BJ (cell line): Measurements from ENCODE around the gene ADAMTS10. TPM values are rescaled to one million over a fixed set of nuclear protein-coding genes. Genes with fewer than 3 reads are reported as not detected.

ENCODE experiments used
- CTCF ChIA-PET: fragments of 350-600 bp; formaldehyde crosslinking; extraction: SDS; loops from one replicate; lab custom pipeline; 2021; ENCODE audit warnings: antibody characterized with exemption, inconsistent platforms; lab: Yijun Ruan, JAX
- POLR2A ChIA-PET: fragments of 300-600 bp; sonication (Branson Sonifier 250); formaldehyde crosslinking; extraction: SDS; loops from one replicate; lab custom pipeline; 2021; ENCODE audit warnings: antibody characterized with exemption; lab: Charles Lee
- DNase-seq: peaks from one replicate; pipeline ENCODE4 v3.0.0-alpha.2; 2011; ENCODE audit warnings: low read depth
- H3K27me3 ChIP-seq: 2 replicates; pipeline ENCODE4 v1.6.0; 2011; ENCODE audit warnings: low read length; ENCODE audit not compliant: control insufficient read depth, insufficient read depth
- H3K36me3 ChIP-seq: 2 replicates; pipeline ENCODE4 v1.5.1; 2011; ENCODE audit warnings: low read length; ENCODE audit not compliant: control insufficient read depth, insufficient read depth
- H3K4me3 ChIP-seq: 2 replicates; pipeline ENCODE4 v1.5.1; 2011; ENCODE audit warnings: low read depth, mild to moderate bottlenecking, control low read depth, low read length
- polyA plus RNA-seq: library from polyadenylated mRNA; depleted of rRNA; stranded (reverse); fragments of >200 nt; gene quantifications from 2 replicates; pipeline ENCODE4 v1.2.3, GENCODE V29; 2011
- TF ChIP-seq, protein P1 (sequence below): IDR thresholded peaks from 2 replicates; pipeline ENCODE4 v1.5.1; 2011; ENCODE audit warnings: low read depth, mild to moderate bottlenecking, control low read depth, inconsistent platforms, low read length, moderate library complexity; ENCODE audit not compliant: insufficient read depth

Gene ADAMTS10
- polyA plus RNA-seq, 1 experiment, result 10.4 TPM

- POLR2A ChIA-PET, result no interaction called here
Observed at GRCh38 chr19:8641908-8642547, 31.5 kb upstream of the ADAMTS10 start.

DNA sequence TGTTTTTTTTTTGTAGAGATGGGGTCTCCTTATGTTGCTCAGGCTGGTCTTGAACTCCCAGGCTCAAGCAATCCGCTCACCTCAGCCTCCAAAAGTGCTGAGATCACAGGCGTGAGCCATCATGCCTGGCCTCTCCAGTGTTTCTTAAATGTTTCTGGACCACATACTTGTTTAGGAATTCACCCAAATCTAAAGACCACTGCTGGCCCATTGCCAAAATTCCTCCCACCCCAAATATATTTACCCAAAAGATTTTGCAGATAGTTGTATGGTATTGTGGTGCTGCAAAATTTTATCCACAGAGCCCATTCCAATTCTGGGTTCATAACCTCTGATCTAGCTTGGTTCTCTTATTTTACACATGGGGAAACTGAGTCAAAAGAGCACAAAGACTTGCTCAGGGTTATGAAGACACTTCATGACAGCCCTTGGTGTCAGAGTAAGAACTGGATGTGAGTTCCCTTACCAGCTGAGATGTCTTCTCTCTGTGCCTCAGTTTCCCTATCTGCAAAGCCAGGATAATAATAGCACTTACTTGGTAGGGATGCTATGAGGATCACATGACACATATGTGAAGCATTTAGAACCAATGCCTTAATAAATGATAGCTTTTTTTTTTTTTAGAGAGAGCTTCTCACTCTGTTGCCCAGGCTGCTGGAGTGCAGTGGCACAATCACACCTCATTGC is 30.8 kb upstream of the ADAMTS10 start:
- TF ChIP-seq, protein P1, sequence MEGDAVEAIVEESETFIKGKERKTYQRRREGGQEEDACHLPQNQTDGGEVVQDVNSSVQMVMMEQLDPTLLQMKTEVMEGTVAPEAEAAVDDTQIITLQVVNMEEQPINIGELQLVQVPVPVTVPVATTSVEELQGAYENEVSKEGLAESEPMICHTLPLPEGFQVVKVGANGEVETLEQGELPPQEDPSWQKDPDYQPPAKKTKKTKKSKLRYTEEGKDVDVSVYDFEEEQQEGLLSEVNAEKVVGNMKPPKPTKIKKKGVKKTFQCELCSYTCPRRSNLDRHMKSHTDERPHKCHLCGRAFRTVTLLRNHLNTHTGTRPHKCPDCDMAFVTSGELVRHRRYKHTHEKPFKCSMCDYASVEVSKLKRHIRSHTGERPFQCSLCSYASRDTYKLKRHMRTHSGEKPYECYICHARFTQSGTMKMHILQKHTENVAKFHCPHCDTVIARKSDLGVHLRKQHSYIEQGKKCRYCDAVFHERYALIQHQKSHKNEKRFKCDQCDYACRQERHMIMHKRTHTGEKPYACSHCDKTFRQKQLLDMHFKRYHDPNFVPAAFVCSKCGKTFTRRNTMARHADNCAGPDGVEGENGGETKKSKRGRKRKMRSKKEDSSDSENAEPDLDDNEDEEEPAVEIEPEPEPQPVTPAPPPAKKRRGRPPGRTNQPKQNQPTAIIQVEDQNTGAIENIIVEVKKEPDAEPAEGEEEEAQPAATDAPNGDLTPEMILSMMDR, result no peak
- DNase-seq, result no peak
- H3K4me3 ChIP-seq, result no peak overlapping the region
- ChIA-PET POLR2A (no interaction called here), CTCF (interaction anchor here (0.6 to 6.4 kb wide), 12 partner anchors 10 to 448 kb away, joined by 3 to 55 read pairs (median 6); partner anchors contain the start of genes MYO1F and NFILZ)
- no peaks in the 10 kb centered on the region for H3K27me3 ChIP-seq
- no peaks in the 10 kb centered on the region for H3K36me3 ChIP-seq

More at GRCh38 chr19:8641908-8642547, 31.5 kb upstream of the ADAMTS10 start:
- no peaks in the 10 kb centered on the region for H3K36me3 ChIP-seq
- no peaks in the 10 kb centered on the region for H3K27me3 ChIP-seq
- no peak for DNase-seq
- CTCF ChIA-PET, result interaction anchor here (0.7 to 6.4 kb wide), 10 partner anchors 11 to 372 kb away, joined by 3 to 55 read pairs (median 7); partner anchors contain the start of genes MYO1F and NFILZ
- TF ChIP-seq, protein P1, result peak; percentile 59
- H3K4me3 ChIP-seq, result no peak overlapping the region

GRCh38 chr19:8640402-8641004 is 30.0 kb upstream of the ADAMTS10 start:
- TF ChIP-seq, protein P1, result no peak
- ChIA-PET POLR2A (no interaction called here), CTCF (interaction anchor here (0.6 to 1.8 kb wide), 3 partner anchors 16 to 60 kb away, joined by 4 to 9 read pairs (median 8); no protein-coding TSS in a partner anchor)
- Histone ChIP-seq H3K36me3 (no peaks in the 10 kb centered on the region), H3K4me3 (no peak overlapping the region), H3K27me3 (no peaks in the 10 kb centered on the region)
- DNase-seq, result no peak

- Histone ChIP-seq H3K27me3 (no peaks in the 10 kb centered on the region), H3K4me3 (no peak overlapping the region), H3K36me3 (no peaks in the 10 kb centered on the region)
- POLR2A ChIA-PET, result no interaction called here
- TF ChIP-seq, protein P1, result no peak
- CTCF ChIA-PET, result interaction anchor here (1.5 kb wide), 1 partner anchor 60 kb away, joined by 9 read pairs; no protein-coding TSS in a partner anchor
- no peak for DNase-seq
Observed at GRCh38 chr19:8639821-8640401, 29.4 kb upstream of the ADAMTS10 start.
